ENCODE data around the gene LINGO3. TPM values are rescaled to one million over a fixed set of nuclear protein-coding genes. Genes with fewer than 3 reads are reported as not detected.

The LINGO3 gene
- polyA plus RNA-seq, 1 donor (not counting 4 experiments of a cell fraction or from before 2014, with no cell fraction given) = not detected

- H3K79me2 ChIP-seq (ENCODE audit: control insufficient read depth, insufficient read depth, low read length) = peaks cover 44% of the 10 kb centered on the region
- H3K4me1 ChIP-seq (ENCODE audit: control insufficient read depth, extremely low read depth, insufficient read depth, low read length) = peaks cover 18% of the 10 kb centered on the region
- H4K20me1 ChIP-seq (ENCODE audit: control insufficient read depth, extremely low read depth, insufficient read depth, low read length) = peaks cover 33% of the 10 kb centered on the region
Measured at GRCh38 chr19:2270157-2270422, 37.9 kb downstream of the LINGO3 start.

GRCh38 chr19:2269244-2270156, 38.5 kb downstream of the LINGO3 start:
- Histone ChIP-seq H3K79me2 (ENCODE audit: control insufficient read depth, insufficient read depth, low read length) (peaks cover 44% of the 10 kb centered on the region), H3K9ac (ENCODE audit: control insufficient read depth, extremely low read depth, insufficient read depth, low read length) (peak overlapping the region; percentile 93), H2AFZ (ENCODE audit: control insufficient read depth, low read length) (no peak overlapping the region), H4K20me1 (ENCODE audit: control insufficient read depth, extremely low read depth, insufficient read depth, low read length) (peaks cover 30% of the 10 kb centered on the region), H3K9me1 (ENCODE audit: control insufficient read depth, extremely low read depth, insufficient read depth, low read length) (no peaks in the 10 kb centered on the region), H3K4me2 (ENCODE audit: control insufficient read depth, extremely low read depth, insufficient read depth, low read depth, low read length) (peak overlapping the region; percentile 87), H3K27me3 (ENCODE audit: control insufficient read depth, extremely low read depth, insufficient read depth, low read length) (no peaks in the 10 kb centered on the region), H3K36me3 (ENCODE audit: control insufficient read depth in 2 of 2, extremely low read depth in 1 of 2, insufficient read depth in 2 of 2, low read length in 2 of 2) (peaks cover 11 to 16% of the 10 kb centered on the region in 2 experiments), H3K9me3 (ENCODE audit: control insufficient read depth, low read depth, low read length) (no peaks in the 10 kb centered on the region), H3K27ac (ENCODE audit: control insufficient read depth, insufficient read depth, low read length) (peak overlapping the region; percentile 79), H3K4me1 (ENCODE audit: control insufficient read depth, extremely low read depth, insufficient read depth, low read length) (peaks cover 18% of the 10 kb centered on the region), H3K4me3 (ENCODE audit: control insufficient read depth in 2 of 3, extremely low read depth in 1 of 3, insufficient read depth in 2 of 3, low read depth in 1 of 3, low read length in 3 of 3) (peak overlapping the region; percentile 89 to 99 (median 93))
- no peak for DNase-seq (ENCODE audit: low read depth, low spot score)
- FAIRE-seq = no peak
- dilution Hi-C loops (cut with MboI; ENCODE audit: extremely low pct_ligation_motif_present, low sequenced_read_pairs) = no loop called here
- no peak for TF ChIP-seq CTCF (optimal IDR thresholded peaks at IDR 0.05 in 1 of 3, IDR thresholded peaks at IDR 0.05 in 1 of 3, conservative IDR thresholded peaks at IDR 0.05 in 1 of 3; ENCODE audit: extremely low read depth in 1 of 3, insufficient read depth in 2 of 3, low read length in 3 of 3)
- no peak for TF ChIP-seq EZH2 (IDR thresholded peaks at IDR 0.05; ENCODE audit: low read length)

More at GRCh38 chr19:2270157-2270422, 37.9 kb downstream of the LINGO3 start:
- H3K27me3 ChIP-seq (ENCODE audit: control insufficient read depth, extremely low read depth, insufficient read depth, low read length) = no peaks in the 10 kb centered on the region
- FAIRE-seq = no peak
- H3K9ac ChIP-seq (ENCODE audit: control insufficient read depth, extremely low read depth, insufficient read depth, low read length) = peak overlapping the region; percentile 93
- no peaks in the 10 kb centered on the region for H3K9me1 ChIP-seq (ENCODE audit: control insufficient read depth, extremely low read depth, insufficient read depth, low read length)
- dilution Hi-C loops (cut with MboI; ENCODE audit: extremely low pct_ligation_motif_present, low sequenced_read_pairs) = no loop called here
- H3K27ac ChIP-seq (ENCODE audit: control insufficient read depth, insufficient read depth, low read length) = peak overlapping the region; percentile 79
- no peak for TF ChIP-seq CTCF (optimal IDR thresholded peaks at IDR 0.05 in 1 of 3, IDR thresholded peaks at IDR 0.05 in 1 of 3, conservative IDR thresholded peaks at IDR 0.05 in 1 of 3; ENCODE audit: extremely low read depth in 1 of 3, insufficient read depth in 2 of 3, low read length in 3 of 3)
- no peak for TF ChIP-seq EZH2 (IDR thresholded peaks at IDR 0.05; ENCODE audit: low read length)
- H2AFZ ChIP-seq (ENCODE audit: control insufficient read depth, low read length) = no peak overlapping the region
- peak overlapping the region; percentile 89 to 99 (median 93) for H3K4me3 ChIP-seq (ENCODE audit: control insufficient read depth in 2 of 3, extremely low read depth in 1 of 3, insufficient read depth in 2 of 3, low read depth in 1 of 3, low read length in 3 of 3)
- H3K36me3 ChIP-seq (ENCODE audit: control insufficient read depth in 2 of 2, extremely low read depth in 1 of 2, insufficient read depth in 2 of 2, low read length in 2 of 2) = peaks cover 11 to 16% of the 10 kb centered on the region in 2 experiments
- DNase-seq (ENCODE audit: low read depth, low spot score) = no peak
- no peaks in the 10 kb centered on the region for H3K9me3 ChIP-seq (ENCODE audit: control insufficient read depth, low read depth, low read length)
- H3K4me2 ChIP-seq (ENCODE audit: control insufficient read depth, extremely low read depth, insufficient read depth, low read depth, low read length) = peak overlapping the region; percentile 22

All from keratinocyte (primary cell).